NB4 (cell line): ENCODE measurements around the gene DCHS1.

Experiments
- MYC ChIP-seq: IDR thresholded peaks from 2 replicates; pipeline ENCODE4 v1.6.1; 2011; ENCODE audit warnings: low read depth, low read length
- POLR2A ChIP-seq: IDR thresholded peaks from 2 replicates; pipeline ENCODE4 v1.6.1; 2011; ENCODE audit warnings: mild to moderate bottlenecking; ENCODE audit not compliant: insufficient read length; ENCODE audit errors: extremely low read depth
- TF ChIP-seq, protein P1 (sequence below): IDR thresholded peaks from one replicate; pipeline ENCODE4 v1.5.1; 2012; ENCODE audit warnings: low read depth, low read length
- TF ChIP-seq, protein P2 (sequence below): IDR thresholded peaks from 2 replicates; pipeline ENCODE4 v1.6.1; 2011; ENCODE audit warnings: low read depth, low read length

DNA sequence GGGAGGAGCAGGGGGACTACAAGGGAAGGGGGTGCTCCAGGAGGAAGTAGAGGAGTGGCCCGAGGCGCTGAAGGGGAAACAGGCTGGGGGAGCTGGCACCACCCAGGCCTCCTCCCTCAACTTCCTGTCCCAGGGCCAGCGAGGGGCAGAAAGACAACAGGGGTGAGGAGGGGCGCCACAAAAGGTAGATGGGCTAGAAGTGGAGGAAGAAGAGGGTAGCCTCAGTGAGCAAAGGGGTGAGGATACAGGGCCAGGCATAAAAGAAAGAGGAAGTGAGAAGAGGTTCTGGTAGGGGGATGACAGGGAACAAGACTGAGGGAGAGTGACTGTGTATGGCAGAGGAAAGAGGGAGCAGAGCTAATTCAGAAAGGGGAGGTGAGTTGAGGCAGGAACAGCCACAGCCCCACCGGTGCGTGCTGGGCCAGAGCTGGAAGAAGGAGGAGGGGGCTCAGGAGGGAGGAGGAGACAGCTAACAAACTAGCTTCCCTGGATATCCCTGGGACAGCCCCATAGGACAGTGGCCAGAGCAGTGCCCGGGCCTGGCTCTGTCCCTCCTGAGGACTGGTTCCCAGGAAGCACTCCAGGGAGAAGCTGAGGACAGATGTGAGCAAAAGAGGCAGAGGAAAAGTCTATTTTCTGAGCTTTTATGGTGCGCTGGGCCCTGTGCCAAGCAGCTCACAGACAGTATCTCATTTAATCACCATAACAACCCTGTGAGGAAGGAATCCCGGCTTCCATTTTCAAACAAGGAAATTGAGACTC is 8.5 kb downstream of the DCHS1 start:
- TF ChIP-seq, protein P1, sequence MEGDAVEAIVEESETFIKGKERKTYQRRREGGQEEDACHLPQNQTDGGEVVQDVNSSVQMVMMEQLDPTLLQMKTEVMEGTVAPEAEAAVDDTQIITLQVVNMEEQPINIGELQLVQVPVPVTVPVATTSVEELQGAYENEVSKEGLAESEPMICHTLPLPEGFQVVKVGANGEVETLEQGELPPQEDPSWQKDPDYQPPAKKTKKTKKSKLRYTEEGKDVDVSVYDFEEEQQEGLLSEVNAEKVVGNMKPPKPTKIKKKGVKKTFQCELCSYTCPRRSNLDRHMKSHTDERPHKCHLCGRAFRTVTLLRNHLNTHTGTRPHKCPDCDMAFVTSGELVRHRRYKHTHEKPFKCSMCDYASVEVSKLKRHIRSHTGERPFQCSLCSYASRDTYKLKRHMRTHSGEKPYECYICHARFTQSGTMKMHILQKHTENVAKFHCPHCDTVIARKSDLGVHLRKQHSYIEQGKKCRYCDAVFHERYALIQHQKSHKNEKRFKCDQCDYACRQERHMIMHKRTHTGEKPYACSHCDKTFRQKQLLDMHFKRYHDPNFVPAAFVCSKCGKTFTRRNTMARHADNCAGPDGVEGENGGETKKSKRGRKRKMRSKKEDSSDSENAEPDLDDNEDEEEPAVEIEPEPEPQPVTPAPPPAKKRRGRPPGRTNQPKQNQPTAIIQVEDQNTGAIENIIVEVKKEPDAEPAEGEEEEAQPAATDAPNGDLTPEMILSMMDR, result no peak
- TF ChIP-seq, protein P2, sequence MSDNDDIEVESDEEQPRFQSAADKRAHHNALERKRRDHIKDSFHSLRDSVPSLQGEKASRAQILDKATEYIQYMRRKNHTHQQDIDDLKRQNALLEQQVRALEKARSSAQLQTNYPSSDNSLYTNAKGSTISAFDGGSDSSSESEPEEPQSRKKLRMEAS, result no peak
- TF ChIP-seq POLR2A (no peak), MYC (no peak)
